ENCODE data around the gene WDR1.

The WDR1 gene

GRCh38 chr4:10119773-10120172 is 3.2 kb upstream of the WDR1 start:
- H3K36me3 ChIP-seq (ENCODE audit: control insufficient read depth, insufficient read depth, low read length, severe bottlenecking) = peaks cover 4% of the 10 kb centered on the region
- no peaks in the 10 kb centered on the region for H3K9me3 ChIP-seq (ENCODE audit: control insufficient read depth, low read length)
- no peak overlapping the region for H3K4me3 ChIP-seq (ENCODE audit: low read length)
- peaks cover 15% of the 10 kb centered on the region for H3K4me1 ChIP-seq (ENCODE audit: control insufficient read depth, insufficient read depth, low read length)
- no peak overlapping the region for H3K9ac ChIP-seq (ENCODE audit: low read length)
- DNase-seq (ENCODE audit: low read depth) = no peak
- H3K27me3 ChIP-seq (replicated peaks; ENCODE audit: control insufficient read depth, insufficient read depth, low read length) = no peaks in the 10 kb centered on the region

GRCh38 chr4:10119278-10119677 is 2.7 kb upstream of the WDR1 start:
- H3K4me1 ChIP-seq (ENCODE audit: control insufficient read depth, insufficient read depth, low read length) = peaks cover 16% of the 10 kb centered on the region
- H3K27me3 ChIP-seq (replicated peaks; ENCODE audit: control insufficient read depth, insufficient read depth, low read length) = no peaks in the 10 kb centered on the region
- DNase-seq (ENCODE audit: low read depth) = no peak
- H3K36me3 ChIP-seq (ENCODE audit: control insufficient read depth, insufficient read depth, low read length, severe bottlenecking) = peaks cover 9% of the 10 kb centered on the region
- H3K9me3 ChIP-seq (ENCODE audit: control insufficient read depth, low read length) = no peaks in the 10 kb centered on the region
- H3K9ac ChIP-seq (ENCODE audit: low read length) = no peak overlapping the region
- H3K4me3 ChIP-seq (ENCODE audit: low read length) = no peak overlapping the region

DNA sequence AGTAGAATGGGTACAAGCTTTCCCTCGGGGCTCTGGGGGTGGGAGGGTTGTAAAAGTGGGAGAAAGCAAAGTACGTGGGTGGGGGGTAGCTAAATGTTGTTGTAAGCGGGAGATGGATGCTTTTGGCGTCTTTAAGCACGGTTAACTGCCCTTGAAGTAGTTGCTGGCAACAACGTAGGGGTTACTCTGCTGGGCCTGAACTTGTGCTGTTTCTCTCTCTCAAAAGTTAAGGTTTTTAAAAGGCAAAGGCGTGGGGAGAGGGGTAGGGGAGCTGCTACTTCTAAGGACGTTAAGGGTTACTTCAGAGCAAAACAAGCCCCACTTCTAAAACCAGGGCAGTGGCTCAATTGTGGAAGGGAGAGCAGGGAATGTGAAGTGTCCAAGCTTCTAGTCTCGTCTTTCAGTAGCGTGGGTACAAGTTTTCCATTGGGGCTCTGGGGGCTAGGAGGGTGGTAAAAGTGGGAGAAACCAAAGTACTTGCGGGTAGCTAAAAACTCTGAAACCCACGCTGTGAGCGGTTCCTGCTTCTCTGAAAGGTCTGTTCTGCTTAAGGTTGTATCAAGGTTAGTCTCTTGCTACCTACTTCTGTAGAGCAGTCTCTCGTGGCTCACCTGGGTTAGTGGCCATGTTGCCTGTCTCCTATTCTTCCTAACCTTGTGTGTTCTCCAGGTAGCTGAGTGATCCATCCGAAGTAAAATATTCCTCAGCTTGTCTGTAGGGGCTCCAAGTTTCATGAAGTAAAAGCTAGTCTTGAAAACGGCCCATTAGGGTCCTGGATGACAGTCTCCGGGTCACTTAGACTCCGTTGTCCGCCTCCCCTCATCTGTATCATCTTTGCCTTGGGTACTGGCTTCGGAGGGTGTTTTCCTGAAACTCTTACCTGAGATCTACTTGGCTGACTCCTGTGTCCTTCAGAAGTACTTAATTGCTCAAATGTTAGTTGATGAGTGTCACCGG is 1.7 kb upstream of the WDR1 start:
- H3K9me3 ChIP-seq (ENCODE audit: control insufficient read depth, low read length) = no peaks in the 10 kb centered on the region
- H3K36me3 ChIP-seq (ENCODE audit: control insufficient read depth, insufficient read depth, low read length, severe bottlenecking) = peaks cover 18% of the 10 kb centered on the region
- DNase-seq (ENCODE audit: low read depth) = no peak
- H3K4me1 ChIP-seq (ENCODE audit: control insufficient read depth, insufficient read depth, low read length) = peaks cover 16% of the 10 kb centered on the region
- H3K4me3 ChIP-seq (ENCODE audit: low read length) = peak overlapping the region; percentile 91
- H3K9ac ChIP-seq (ENCODE audit: low read length) = peak overlapping the region; percentile 96
- H3K27me3 ChIP-seq (replicated peaks; ENCODE audit: control insufficient read depth, insufficient read depth, low read length) = no peaks in the 10 kb centered on the region

GRCh38 chr4:10117359-10118047 is 904 bp upstream of the WDR1 start:
- peaks cover 26% of the 10 kb centered on the region for H3K36me3 ChIP-seq (ENCODE audit: control insufficient read depth, insufficient read depth, low read length, severe bottlenecking)
- no peaks in the 10 kb centered on the region for H3K9me3 ChIP-seq (ENCODE audit: control insufficient read depth, low read length)
- peak overlapping the region; percentile 91 for H3K4me3 ChIP-seq (ENCODE audit: low read length)
- DNase-seq (ENCODE audit: low read depth) = no peak
- H3K9ac ChIP-seq (ENCODE audit: low read length) = peak overlapping the region; percentile 96
- peaks cover 16% of the 10 kb centered on the region for H3K4me1 ChIP-seq (ENCODE audit: control insufficient read depth, insufficient read depth, low read length)
- H3K27me3 ChIP-seq (replicated peaks; ENCODE audit: control insufficient read depth, insufficient read depth, low read length) = no peaks in the 10 kb centered on the region

DNA sequence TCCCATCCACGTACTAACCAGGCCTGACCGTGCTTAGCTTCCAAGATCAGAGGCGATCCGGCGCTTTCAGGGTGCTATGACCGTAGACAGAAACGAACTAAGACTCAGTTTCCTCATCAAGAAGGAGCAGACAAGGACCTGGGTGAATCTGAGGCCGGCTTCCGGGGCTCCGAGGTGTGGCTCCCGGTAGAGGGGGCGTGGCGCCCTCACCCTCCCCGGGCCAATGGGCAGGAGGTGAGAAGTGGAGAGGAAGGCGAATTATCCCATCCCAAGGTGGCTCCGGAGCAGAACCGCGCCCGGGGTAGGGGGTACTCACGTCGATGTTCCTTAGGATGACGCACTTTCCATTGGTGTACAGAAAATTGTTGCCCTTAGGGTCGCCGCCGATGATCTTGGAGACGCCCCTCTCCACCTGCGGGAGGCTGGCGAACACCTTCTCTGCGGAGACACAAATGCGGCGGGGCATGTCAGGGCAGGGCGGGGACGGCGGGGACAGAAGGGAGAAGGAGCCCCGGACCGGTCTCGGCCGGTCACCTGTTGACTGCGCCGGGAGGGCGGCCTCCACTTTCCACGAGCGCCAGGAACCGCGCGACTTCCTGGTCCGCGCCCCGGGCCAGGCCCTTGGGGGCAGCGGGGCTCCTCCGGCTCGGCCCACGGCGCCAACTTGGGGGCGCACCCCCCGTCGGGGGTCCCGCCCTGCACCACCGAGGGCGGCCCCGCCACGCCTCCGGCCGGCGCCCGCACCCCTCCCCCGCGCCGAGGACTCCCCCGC is 616 bp downstream of the WDR1 start:
- Histone ChIP-seq H3K4me3 (ENCODE audit: low read length) (peak overlapping the region; percentile 92), H3K9ac (ENCODE audit: low read length) (peak overlapping the region; percentile 97), H3K4me1 (ENCODE audit: control insufficient read depth, insufficient read depth, low read length) (peaks cover 16% of the 10 kb centered on the region), H3K9me3 (ENCODE audit: control insufficient read depth, low read length) (no peaks in the 10 kb centered on the region), H3K27me3 (replicated peaks; ENCODE audit: control insufficient read depth, insufficient read depth, low read length) (no peaks in the 10 kb centered on the region), H3K36me3 (ENCODE audit: control insufficient read depth, insufficient read depth, low read length, severe bottlenecking) (peaks cover 42% of the 10 kb centered on the region)
- DNase-seq (ENCODE audit: low read depth) = peak; percentile 56

GRCh38 chr4:10115271-10115796 is 1.3 kb downstream of the WDR1 start:
- H3K4me1 ChIP-seq (ENCODE audit: control insufficient read depth, insufficient read depth, low read length) = peaks cover 16% of the 10 kb centered on the region
- no peaks in the 10 kb centered on the region for H3K27me3 ChIP-seq (replicated peaks; ENCODE audit: control insufficient read depth, insufficient read depth, low read length)
- peak; percentile 74 for DNase-seq (ENCODE audit: low read depth)
- no peaks in the 10 kb centered on the region for H3K9me3 ChIP-seq (ENCODE audit: control insufficient read depth, low read length)
- H3K4me3 ChIP-seq (ENCODE audit: low read length) = peak overlapping the region; percentile 92
- H3K36me3 ChIP-seq (ENCODE audit: control insufficient read depth, insufficient read depth, low read length, severe bottlenecking) = peaks cover 48% of the 10 kb centered on the region
- H3K9ac ChIP-seq (ENCODE audit: low read length) = peak overlapping the region; percentile 97

GRCh38 chr4:10114607-10115006 is 2.0 kb downstream of the WDR1 start:
- H3K27me3 ChIP-seq (replicated peaks; ENCODE audit: control insufficient read depth, insufficient read depth, low read length) = no peaks in the 10 kb centered on the region

GRCh38 chr4:10114147-10114546 is 2.5 kb downstream of the WDR1 start:
- Histone ChIP-seq H3K27me3 (replicated peaks; ENCODE audit: control insufficient read depth, insufficient read depth, low read length) (no peaks in the 10 kb centered on the region), H3K4me3 (ENCODE audit: low read length) (no peak overlapping the region), H3K4me1 (ENCODE audit: control insufficient read depth, insufficient read depth, low read length) (peaks cover 20% of the 10 kb centered on the region), H3K9me3 (ENCODE audit: control insufficient read depth, low read length) (no peaks in the 10 kb centered on the region), H3K36me3 (ENCODE audit: control insufficient read depth, insufficient read depth, low read length, severe bottlenecking) (peaks cover 58% of the 10 kb centered on the region), H3K9ac (ENCODE audit: low read length) (peak overlapping the region; percentile 97)
- no peak for DNase-seq (ENCODE audit: low read depth)

More at GRCh38 chr4:10114607-10115006, 2.0 kb downstream of the WDR1 start:
- Histone ChIP-seq H3K9ac (ENCODE audit: low read length) (peak overlapping the region; percentile 97), H3K4me3 (ENCODE audit: low read length) (peak overlapping the region; percentile 92), H3K36me3 (ENCODE audit: control insufficient read depth, insufficient read depth, low read length, severe bottlenecking) (peaks cover 54% of the 10 kb centered on the region), H3K4me1 (ENCODE audit: control insufficient read depth, insufficient read depth, low read length) (peaks cover 16% of the 10 kb centered on the region), H3K9me3 (ENCODE audit: control insufficient read depth, low read length) (no peaks in the 10 kb centered on the region)
- DNase-seq (ENCODE audit: low read depth) = no peak

DNA sequence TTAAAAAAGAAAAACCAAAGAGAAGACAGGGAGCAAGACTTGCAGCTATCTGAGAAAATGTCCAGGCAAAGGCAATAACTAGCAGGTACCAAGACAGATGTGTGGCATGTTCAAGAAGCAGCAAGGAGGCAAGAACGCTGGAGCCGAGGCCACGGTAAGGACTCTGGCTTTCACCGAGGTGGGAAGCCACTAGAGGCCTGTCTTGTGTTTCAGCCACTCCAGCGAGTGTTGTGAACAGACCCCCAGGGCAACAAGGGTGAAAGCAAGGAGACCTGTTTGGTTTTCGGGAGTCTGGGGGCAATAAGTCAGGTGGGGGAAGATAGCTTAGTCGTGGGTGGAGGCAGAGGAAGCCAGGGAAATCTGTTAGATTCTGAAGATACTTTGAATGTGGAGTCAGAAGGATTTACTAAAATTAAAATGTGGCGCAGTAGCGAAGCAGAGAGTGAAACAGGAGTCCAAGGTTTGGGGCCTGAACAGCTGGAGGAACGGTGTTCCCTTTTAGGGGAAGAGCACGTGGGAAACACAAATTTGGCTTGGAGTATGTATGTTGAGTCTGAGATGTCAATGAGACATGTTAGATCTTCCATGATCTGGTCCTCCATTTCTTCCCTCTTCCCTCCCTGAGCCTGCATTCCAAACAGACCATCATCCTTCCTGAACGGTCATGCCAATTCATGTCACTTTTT is 3.1 kb downstream of the WDR1 start:
- no peak overlapping the region for H3K4me3 ChIP-seq (ENCODE audit: low read length)
- peaks cover 26% of the 10 kb centered on the region for H3K4me1 ChIP-seq (ENCODE audit: control insufficient read depth, insufficient read depth, low read length)
- H3K27me3 ChIP-seq (replicated peaks; ENCODE audit: control insufficient read depth, insufficient read depth, low read length) = no peaks in the 10 kb centered on the region
- peaks cover 61% of the 10 kb centered on the region for H3K36me3 ChIP-seq (ENCODE audit: control insufficient read depth, insufficient read depth, low read length, severe bottlenecking)
- H3K9me3 ChIP-seq (ENCODE audit: control insufficient read depth, low read length) = no peaks in the 10 kb centered on the region
- no peak for DNase-seq (ENCODE audit: low read depth)
- H3K9ac ChIP-seq (ENCODE audit: low read length) = peak overlapping the region; percentile 97

GRCh38 chr4:10112658-10113284 is 3.8 kb downstream of the WDR1 start:
- Histone ChIP-seq H3K4me1 (ENCODE audit: control insufficient read depth, insufficient read depth, low read length) (peaks cover 28% of the 10 kb centered on the region), H3K9ac (ENCODE audit: low read length) (no peak overlapping the region), H3K36me3 (ENCODE audit: control insufficient read depth, insufficient read depth, low read length, severe bottlenecking) (peaks cover 69% of the 10 kb centered on the region), H3K27me3 (replicated peaks; ENCODE audit: control insufficient read depth, insufficient read depth, low read length) (no peaks in the 10 kb centered on the region), H3K9me3 (ENCODE audit: control insufficient read depth, low read length) (no peaks in the 10 kb centered on the region), H3K4me3 (ENCODE audit: low read length) (no peak overlapping the region)
- DNase-seq (ENCODE audit: low read depth) = no peak
